Transverse colon (tissue), 4 donors: ENCODE measurements around the gene OR2V2. TPM values are rescaled to one million over a fixed set of nuclear protein-coding genes. Genes with fewer than 3 reads are reported as not detected.
A peak's percentile ranks its signal among the peaks of the same experiment; 100 is the strongest.
"Not testable (repeated sequence)": the region's sequence is repeated elsewhere in the genome, so short reads cannot be mapped to it uniquely, and the experiment has no call there.

ENCODE experiments used
- DNase-seq: peaks from one replicate; pipeline ENCODE4 v3.0.0-alpha.2; 2019
- H3K27ac ChIP-seq, 4 donors: fragments of 200-600 bp; sonication (generic); 2 replicates each; pipeline ENCODE4 v1.5.1; 2016 to 2018; ENCODE audit warnings: inconsistent platforms in 4 of 4
- H3K27me3 ChIP-seq: fragments of 200-600 bp; sonication (generic); 2 replicates; pipeline ENCODE4 v1.5.1; 2017; ENCODE audit warnings: inconsistent platforms
- H3K36me3 ChIP-seq, 4 donors: fragments of 200-600 bp; sonication (generic); 2 replicates each; pipeline ENCODE4 v1.5.1; 2017 to 2019; ENCODE audit warnings: inconsistent platforms in 4 of 4
- H3K4me1 ChIP-seq, 4 donors: fragments of 200-600 bp; sonication (generic); 2 replicates each; pipeline ENCODE4 v1.5.1; 2017 to 2020; ENCODE audit warnings: inconsistent platforms in 4 of 4
- H3K4me3 ChIP-seq, 4 donors: fragments of 200-600 bp; sonication (generic); 1 replicate in 1 of 4; 2 replicates in 3 of 4; pipeline versions ENCODE4 v1.5.1 to v1.6.1; 2017 to 2019; ENCODE audit warnings: inconsistent platforms in 4 of 4
- H3K9me3 ChIP-seq, 2 donors: fragments of 200-600 bp; sonication (generic); 2 replicates each; pipeline ENCODE4 v1.5.1; 2017 to 2019; ENCODE audit warnings: inconsistent platforms in 2 of 2
- CTCF ChIP-seq, 5 experiments: fragments of 200-600 bp in 3 of 5; fragments of 450-650 bp in 2 of 5; sonication (generic) in 3 of 5; IDR thresholded peaks; 1 replicate in 2 of 5; 2 replicates in 3 of 5; pipeline ENCODE4 v1.5.1; 2016 to 2017; ENCODE audit warnings: antibody characterized with exemption in 5 of 5, inconsistent platforms in 3 of 5, mild to moderate bottlenecking in 2 of 5, moderate library complexity in 1 of 5
- EP300 ChIP-seq: sonication (generic); formaldehyde crosslinking; IDR thresholded peaks from one replicate; pipeline ENCODE4 v1.6.1; 2017; ENCODE audit warnings: antibody characterized with exemption, low read depth
- POLR2A ChIP-seq: fragments of 450-650 bp; IDR thresholded peaks from one replicate; pipeline ENCODE4 v1.6.1; 2016; ENCODE audit warnings: antibody characterized with exemption, mild to moderate bottlenecking, moderate library complexity
- POLR2AphosphoS5 ChIP-seq, 3 donors: sonication (generic); formaldehyde crosslinking; IDR thresholded peaks; one replicate each; pipeline ENCODE4 v1.6.1; 2016; ENCODE audit warnings: antibody characterized with exemption in 3 of 3
- WGBS, 2 donors: methylation state at CpG; one replicate each; pipeline ENCODE4 v1.1.5; 2018; ENCODE audit warnings: low coverage in 1 of 2; 5-methylcytosine and 5-hydroxymethylcytosine counted together
- in situ Hi-C, 4 donors: fragments of 200-750 bp; cut with MboI; loops; one replicate each; pipeline versions ENCODE4 v1.15.0 to v1.15.1; 2017; ENCODE audit warnings: low sequenced_read_pairs in 3 of 4, low pct_ligation_motif_present in 1 of 4, low pct_unique_long_range_greater_than_20kb in 1 of 4
- intact Hi-C: fragments of 100-400 bp; cut with DNase I; formaldehyde crosslinking; loops from one replicate; pipeline ENCODE4 v1.15.1; 2023; ENCODE audit warnings: low total_unique reads
- total RNA-seq, 4 donors: library from RNA; depleted of rRNA; stranded (reverse); fragments of >200 nt; gene quantifications; one replicate each; pipeline ENCODE4 v1.1.0, GENCODE V29; 2016

The OR2V2 gene
- total RNA-seq, 4 donors from 2014 or later = not detected

DNA sequence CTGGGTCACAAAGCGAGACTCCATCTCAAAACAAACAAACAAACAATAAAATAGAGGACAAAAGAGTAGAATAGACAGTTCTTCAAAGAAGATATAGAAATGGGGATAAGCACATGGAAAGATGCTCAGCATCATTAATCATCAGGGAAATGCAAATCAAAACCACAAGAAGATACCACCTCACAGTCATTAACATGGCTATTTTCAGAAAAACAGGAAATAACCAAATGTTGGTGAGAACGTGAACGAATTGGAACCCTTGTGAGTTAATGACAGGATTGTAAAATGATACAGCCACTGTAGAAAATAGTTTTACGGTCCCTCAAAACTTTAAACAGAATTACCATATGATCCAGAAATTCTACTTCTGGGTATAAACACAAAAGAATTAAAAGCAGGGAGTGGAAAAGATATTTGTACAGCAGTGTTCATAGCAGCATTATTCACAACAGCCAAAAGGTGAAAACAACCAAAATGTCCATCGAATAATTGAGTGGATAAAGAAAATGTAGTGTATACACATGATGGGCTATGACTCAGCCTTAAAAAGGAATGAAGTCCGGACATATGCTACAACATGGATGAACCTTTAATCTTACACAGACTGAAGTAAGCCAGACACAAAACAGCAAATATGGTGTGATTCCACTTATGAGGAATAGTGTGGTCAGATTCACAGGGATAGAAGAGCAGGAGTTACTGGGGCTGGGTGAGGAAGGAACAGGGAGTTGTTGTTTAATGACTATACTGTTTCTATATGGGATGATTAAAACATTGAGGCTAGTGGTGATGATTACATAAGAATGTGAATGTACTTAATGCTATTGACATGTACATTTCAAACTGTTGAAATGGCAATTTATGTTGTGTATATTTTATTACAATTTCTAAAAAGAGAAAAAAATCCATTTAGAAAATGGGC, 19.7 kb downstream of the OR2V2 start:
- in situ Hi-C loops (no loop called here), intact Hi-C loops (no loop called here)
- no peaks in the 10 kb centered on the region for H3K36me3 ChIP-seq

DNA sequence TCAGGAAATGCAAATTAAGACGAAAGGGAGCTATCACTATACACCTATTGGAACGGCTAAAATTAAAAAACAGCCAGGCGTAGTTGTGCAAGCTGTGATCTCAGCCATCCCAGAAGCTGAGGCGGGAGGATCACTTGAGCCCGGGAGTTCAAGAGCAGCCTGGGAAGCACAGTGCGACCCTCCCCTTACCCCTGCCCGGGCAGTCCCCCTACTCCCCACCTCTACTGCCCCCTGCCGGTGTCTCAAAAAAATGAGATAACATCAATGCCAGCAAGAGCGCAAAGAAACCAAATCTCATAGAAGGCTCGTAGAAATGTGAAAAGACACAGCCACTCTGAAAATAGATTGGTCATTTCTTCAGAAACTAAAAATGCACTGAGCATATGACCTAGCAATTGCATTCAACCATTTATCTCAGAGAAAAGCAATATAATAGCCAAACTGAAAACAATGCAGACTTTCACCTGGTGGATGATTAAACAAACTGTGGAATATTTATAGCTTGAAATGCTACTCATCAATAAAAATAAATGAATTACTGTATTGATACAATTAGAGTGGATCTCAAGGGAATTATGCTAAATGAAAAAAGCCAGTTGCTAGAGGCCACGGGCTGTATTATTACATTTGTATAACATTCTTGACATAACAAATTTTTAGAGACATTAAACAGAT, 20.6 kb downstream of the OR2V2 start:
- intact Hi-C loops = no loop called here

More for the DNA sequence above, 19.7 kb downstream of the OR2V2 start:
- DNase-seq = no peak
- no peak for TF ChIP-seq POLR2AphosphoS5 (IDR thresholded peaks at IDR 0.05)
- TF ChIP-seq CTCF (IDR thresholded peaks at IDR 0.05) = no peak
- no peak for TF ChIP-seq POLR2A
- no peak for TF ChIP-seq EP300
- no peak overlapping the region for H3K4me3 ChIP-seq
- H3K4me1 ChIP-seq = peaks cover 0 to 12% (median 9%) of the 10 kb centered on the region in 4 donors
- WGBS, 2 donors = 33 to 40% methylated on average over 6 of the region's 6 CpGs
- peaks cover 91% of the 10 kb centered on the region for H3K27me3 ChIP-seq
- H3K27ac ChIP-seq = no peak overlapping the region
- no peaks in the 10 kb centered on the region for H3K9me3 ChIP-seq

DNA sequence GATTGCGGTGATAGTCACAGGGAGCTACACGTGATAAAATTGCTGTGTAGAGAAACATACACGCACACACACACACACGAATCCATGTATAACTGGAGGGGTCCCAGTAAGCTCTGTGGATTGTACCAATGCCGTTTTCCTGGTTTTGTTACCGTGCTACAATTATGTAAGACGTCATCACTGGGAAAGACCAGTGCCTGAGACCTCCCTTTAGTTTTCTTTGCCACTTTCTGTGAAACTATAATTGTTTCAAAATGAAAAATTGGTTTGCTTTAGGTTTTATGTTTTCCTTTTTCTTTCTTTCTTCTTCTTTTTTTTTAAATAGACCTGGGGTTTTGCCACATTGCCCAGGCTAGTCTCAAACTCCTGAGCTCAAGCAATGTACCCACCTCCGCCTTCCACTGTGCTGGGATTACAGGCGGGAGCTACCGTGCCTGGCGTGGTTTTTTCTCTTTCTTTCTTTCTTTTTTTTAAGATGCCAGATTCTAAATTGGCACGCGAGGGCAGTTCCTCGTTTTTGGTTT, 21.3 kb downstream of the OR2V2 start:
- Histone ChIP-seq H3K4me1 (peaks cover 0 to 17% (median 12%) of the 10 kb centered on the region in 4 donors), H3K27me3 (peaks cover 99% of the 10 kb centered on the region), H3K36me3 (no peaks in the 10 kb centered on the region), H3K4me3 (no peak overlapping the region), H3K9me3 (no peaks in the 10 kb centered on the region), H3K27ac (no peak overlapping the region)
- TF ChIP-seq POLR2A = no peak
- TF ChIP-seq POLR2AphosphoS5 (IDR thresholded peaks at IDR 0.05) = no peak
- no peak for TF ChIP-seq CTCF (IDR thresholded peaks at IDR 0.05)
- no peak for TF ChIP-seq EP300
- DNase-seq = no peak
- in situ Hi-C loops = no loop called here
- intact Hi-C loops = no loop called here
- 33 to 42% methylated on average over 14 of the region's 14 CpGs for WGBS, 2 donors

More for the DNA sequence above, 20.6 kb downstream of the OR2V2 start:
- H3K27ac ChIP-seq = no peak overlapping the region
- no peaks in the 10 kb centered on the region for H3K9me3 ChIP-seq
- DNase-seq = no peak
- no peak overlapping the region for H3K4me3 ChIP-seq
- no peaks in the 10 kb centered on the region for H3K36me3 ChIP-seq
- H3K4me1 ChIP-seq = peaks cover 0 to 12% (median 9%) of the 10 kb centered on the region in 4 donors
- in situ Hi-C loops = no loop called here
- 8% methylated on average over 6 to 11 of the region's 11 CpGs for WGBS, 2 donors
- no peak for TF ChIP-seq EP300
- TF ChIP-seq CTCF (IDR thresholded peaks at IDR 0.05) = peak in 4 of 5 experiments; percentile 22 to 42 (median 27)
- no peak for TF ChIP-seq POLR2AphosphoS5 (IDR thresholded peaks at IDR 0.05)
- peaks cover 98% of the 10 kb centered on the region for H3K27me3 ChIP-seq

GRCh38 chr5:181169459-181170236, 22.3 kb downstream of the OR2V2 start:
- H3K36me3 ChIP-seq, H3K4me3 ChIP-seq, H3K9me3 ChIP-seq, H3K27ac ChIP-seq, in situ Hi-C loops, intact Hi-C loops, DNase-seq: not testable (repeated sequence)
- WGBS, 2 donors = 16 to 17% methylated on average over 5 to 49 of the region's 50 CpGs
- Histone ChIP-seq H3K27me3 (peaks cover 100% of the 10 kb centered on the region), H3K4me1 (peaks cover 0 to 20% (median 12%) of the 10 kb centered on the region in 4 donors)
